ENCODE results near the gene CD36.

The CD36 gene

DNA sequence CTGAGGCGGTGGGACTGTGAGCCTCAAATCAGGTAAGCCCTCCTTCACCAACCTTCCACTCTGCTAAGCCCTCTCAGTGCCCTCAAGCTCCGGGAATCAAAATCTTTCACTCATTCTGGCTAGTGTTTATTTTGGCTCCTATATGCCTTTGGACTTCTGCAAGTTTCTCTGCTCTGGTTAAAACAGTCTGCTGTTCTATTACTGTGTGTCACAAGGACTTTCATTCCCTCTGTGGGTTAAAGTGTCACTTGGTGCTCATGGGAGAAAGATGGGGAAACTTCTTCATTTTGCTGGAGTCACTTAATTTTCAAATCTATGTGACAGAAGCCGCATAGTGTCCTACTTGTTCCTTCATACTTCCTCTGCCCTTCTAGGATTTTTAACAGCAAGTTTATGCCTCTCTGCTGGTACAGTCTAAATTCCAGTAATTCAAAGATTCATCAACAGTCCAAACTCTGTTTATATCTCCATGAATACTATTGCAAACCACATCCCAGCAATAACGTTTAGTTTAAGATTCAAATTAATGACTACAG is 61.3 kb downstream of the CD36 start:
- Histone ChIP-seq H3K36me3 (no peaks in the 10 kb centered on the region), H3K4me3 (no peak overlapping the region), H3K27ac (peak overlapping the region in 1 of 2 donors; percentile 27), H3K9me3 (peaks cover 0 to 4% (median 0%) of the 10 kb centered on the region in 3 donors), H3K27me3 (no peaks in the 10 kb centered on the region), H3K4me1 (peaks cover 0 to 11% (median 2%) of the 10 kb centered on the region in 4 donors)
- no peak for DNase-seq
- intact Hi-C loops (cut with DNase I; ENCODE audit: low total_unique reads) = loop anchor here (2.0 kb wide), 1 partner anchor 771 kb away; no protein-coding TSS in a partner anchor
- TF ChIP-seq, protein P1, sequence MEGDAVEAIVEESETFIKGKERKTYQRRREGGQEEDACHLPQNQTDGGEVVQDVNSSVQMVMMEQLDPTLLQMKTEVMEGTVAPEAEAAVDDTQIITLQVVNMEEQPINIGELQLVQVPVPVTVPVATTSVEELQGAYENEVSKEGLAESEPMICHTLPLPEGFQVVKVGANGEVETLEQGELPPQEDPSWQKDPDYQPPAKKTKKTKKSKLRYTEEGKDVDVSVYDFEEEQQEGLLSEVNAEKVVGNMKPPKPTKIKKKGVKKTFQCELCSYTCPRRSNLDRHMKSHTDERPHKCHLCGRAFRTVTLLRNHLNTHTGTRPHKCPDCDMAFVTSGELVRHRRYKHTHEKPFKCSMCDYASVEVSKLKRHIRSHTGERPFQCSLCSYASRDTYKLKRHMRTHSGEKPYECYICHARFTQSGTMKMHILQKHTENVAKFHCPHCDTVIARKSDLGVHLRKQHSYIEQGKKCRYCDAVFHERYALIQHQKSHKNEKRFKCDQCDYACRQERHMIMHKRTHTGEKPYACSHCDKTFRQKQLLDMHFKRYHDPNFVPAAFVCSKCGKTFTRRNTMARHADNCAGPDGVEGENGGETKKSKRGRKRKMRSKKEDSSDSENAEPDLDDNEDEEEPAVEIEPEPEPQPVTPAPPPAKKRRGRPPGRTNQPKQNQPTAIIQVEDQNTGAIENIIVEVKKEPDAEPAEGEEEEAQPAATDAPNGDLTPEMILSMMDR (IDR thresholded peaks at IDR 0.05) = no peak

DNA sequence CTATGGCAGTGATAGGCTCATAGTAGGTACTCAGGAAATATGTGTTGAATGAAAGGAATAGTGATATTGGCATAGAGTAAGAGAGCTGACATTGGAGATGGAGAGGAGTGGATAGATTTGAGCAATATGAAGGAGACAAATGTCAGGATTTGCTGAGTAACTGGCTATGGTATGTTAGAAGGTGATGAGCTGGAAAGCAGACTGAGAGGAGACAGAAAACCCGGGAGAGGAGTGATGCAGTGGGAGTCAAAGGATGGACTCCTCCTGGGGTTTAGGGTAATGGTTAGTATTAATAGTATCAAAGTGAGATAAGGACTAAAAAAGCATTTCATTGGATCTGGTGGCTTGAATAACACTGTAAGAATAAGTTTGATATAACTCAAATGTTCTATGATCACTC is 64.8 kb downstream of the CD36 start:
- Histone ChIP-seq H3K9me3 (no peaks in the 10 kb centered on the region), H3K27me3 (no peaks in the 10 kb centered on the region), H3K36me3 (no peaks in the 10 kb centered on the region), H3K27ac (no peak overlapping the region), H3K4me1 (peaks cover 0 to 11% (median 2%) of the 10 kb centered on the region in 4 donors), H3K4me3 (no peak overlapping the region)
- DNase-seq = no peak
- intact Hi-C loops (cut with DNase I; ENCODE audit: low total_unique reads) = no loop called here
- TF ChIP-seq, protein P1 (IDR thresholded peaks at IDR 0.05) = no peak

DNA sequence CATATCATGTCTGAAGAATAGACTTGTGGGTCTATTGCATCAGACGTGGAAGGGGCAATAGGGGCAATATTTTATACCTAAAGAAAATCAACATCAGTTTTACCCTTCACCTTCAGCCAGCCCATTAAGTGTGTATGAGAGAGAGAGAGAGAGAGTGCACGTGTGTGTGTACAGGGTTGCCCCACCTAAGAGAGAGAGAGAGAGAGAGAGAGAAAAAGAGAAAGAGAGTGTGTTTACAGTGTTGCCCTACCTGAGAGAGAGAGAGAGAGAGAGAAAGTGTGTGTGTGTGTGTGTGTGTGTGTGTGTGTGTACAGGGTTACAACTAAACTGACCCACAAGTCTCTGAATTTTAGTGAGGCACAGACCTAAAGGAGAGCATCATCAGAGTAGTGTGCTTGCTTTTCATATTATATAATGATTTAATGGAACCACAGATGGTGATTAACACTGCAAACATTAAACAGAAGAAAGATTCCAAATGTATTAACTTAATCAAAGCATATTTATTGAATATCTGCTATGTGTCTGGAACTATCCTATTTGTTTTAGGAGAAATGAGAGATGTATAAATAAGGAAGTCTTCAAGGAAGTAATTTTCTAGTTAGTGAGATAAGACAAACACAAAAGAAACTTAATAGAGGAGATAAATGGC is 66.8 kb downstream of the CD36 start:
- TF ChIP-seq, protein P1 (IDR thresholded peaks at IDR 0.05) = no peak
- H3K27ac ChIP-seq = no peak overlapping the region
- no peaks in the 10 kb centered on the region for H3K4me1 ChIP-seq
- H3K4me3 ChIP-seq = no peak overlapping the region
- H3K27me3 ChIP-seq = no peaks in the 10 kb centered on the region
- no peaks in the 10 kb centered on the region for H3K36me3 ChIP-seq
- intact Hi-C loops (cut with DNase I; ENCODE audit: low total_unique reads) = no loop called here
- H3K9me3 ChIP-seq = no peaks in the 10 kb centered on the region
- no peak for DNase-seq

DNA sequence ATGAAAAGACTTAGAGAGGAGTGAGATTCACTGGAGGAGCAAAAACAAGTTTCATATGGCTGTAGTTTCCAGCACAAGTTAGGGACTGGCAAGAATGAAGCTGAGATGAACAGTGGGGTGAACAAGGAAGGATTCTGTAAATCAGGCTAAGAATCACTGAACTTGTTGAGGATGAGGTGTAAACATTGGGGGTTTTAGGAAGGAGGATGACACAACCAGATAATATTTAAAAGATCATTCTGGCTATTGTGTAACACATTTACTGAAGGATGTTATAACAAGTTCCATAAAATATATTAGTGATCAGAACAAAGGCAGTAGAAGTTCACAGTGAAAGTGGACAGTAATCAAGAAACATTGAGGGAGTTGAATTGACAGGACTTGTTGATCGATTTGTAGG is 68.9 kb downstream of the CD36 start:
- TF ChIP-seq, protein P1 (IDR thresholded peaks at IDR 0.05) = no peak
- DNase-seq = no peak
- H3K4me1 ChIP-seq = no peaks in the 10 kb centered on the region
- H3K4me3 ChIP-seq = no peak overlapping the region
- H3K27ac ChIP-seq = no peak overlapping the region
- H3K27me3 ChIP-seq = no peaks in the 10 kb centered on the region
- H3K36me3 ChIP-seq = no peaks in the 10 kb centered on the region
- intact Hi-C loops (cut with DNase I; ENCODE audit: low total_unique reads) = no loop called here
- no peaks in the 10 kb centered on the region for H3K9me3 ChIP-seq

DNA sequence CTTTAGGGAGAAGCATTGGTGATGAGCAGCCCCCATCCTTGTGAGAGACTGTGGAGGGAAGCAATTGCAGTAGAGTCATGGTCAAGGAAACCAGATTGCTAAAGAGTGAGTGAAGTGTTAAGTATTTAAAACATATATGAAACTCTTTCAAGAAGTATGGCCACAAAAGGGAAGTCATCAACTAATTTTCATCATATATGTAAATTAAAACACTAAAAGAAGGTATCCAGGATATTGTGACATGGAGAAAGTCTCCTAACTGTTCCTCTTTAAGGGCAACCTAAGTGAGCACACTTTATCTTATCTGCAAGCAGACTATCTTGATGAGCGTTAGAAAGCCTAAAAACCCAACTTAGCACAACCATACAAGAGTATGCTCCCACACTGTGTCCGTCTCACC is 69.7 kb downstream of the CD36 start:
- no peaks in the 10 kb centered on the region for H3K27me3 ChIP-seq
- no peaks in the 10 kb centered on the region for H3K4me1 ChIP-seq
- H3K36me3 ChIP-seq = no peaks in the 10 kb centered on the region
- TF ChIP-seq, protein P1 (IDR thresholded peaks at IDR 0.05) = no peak
- H3K27ac ChIP-seq = no peak overlapping the region
- no peak for DNase-seq
- no peak overlapping the region for H3K4me3 ChIP-seq
- no peaks in the 10 kb centered on the region for H3K9me3 ChIP-seq
- intact Hi-C loops (cut with DNase I; ENCODE audit: low total_unique reads) = no loop called here
